ENCODE measurements around the gene SLC22A14. TPM values are rescaled to one million over a fixed set of nuclear protein-coding genes. Genes with fewer than 3 reads are reported as not detected.

Gene SLC22A14
- total RNA-seq (2022; extraction: Qiagen RNA extraction; ENCODE audit: low read depth), result 0.09 TPM in 2 of 5 replicates, not detected in the others

GRCh38 chr3:38281895-38282686 lies at the start of gene SLC22A14:
TSS of gene SLC22A14 (plus strand) at chr3:38282294. CDS start at chr3:38306027, 23,733 bp downstream.

GRCh38 chr3:38265604-38266307 lies 16.3 kb upstream of the SLC22A14 start, which contains the start of gene SLC22A13:
TSS of gene SLC22A13 (plus strand) at chr3:38265812. CDS start at chr3:38265861, 49 bp downstream.

GRCh38 chr3:38346587-38347410 lies 64.7 kb downstream of the SLC22A14 start, which contains the start of gene XYLB:
TSS of gene XYLB (plus strand) at chr3:38346785. CDS start at chr3:38346869, 84 bp downstream.

Other genes starting within 250 kb of the SLC22A14 start
- gene DLEC1, start 243.1 kb upstream of the SLC22A14 start, total RNA-seq (2022; extraction: Qiagen RNA extraction; ENCODE audit: low read depth), result 0.05 to 0.09 TPM in 2 of 5 replicates, not detected in the others
- 34.4 to 56.6 TPM (median 47.0 TPM) in 5 replicates for gene ACAA1, start 145.2 kb upstream of the SLC22A14 start, total RNA-seq (2022; extraction: Qiagen RNA extraction; ENCODE audit: low read depth)
- gene MYD88, start 143.6 kb upstream of the SLC22A14 start, total RNA-seq (2022; extraction: Qiagen RNA extraction; ENCODE audit: low read depth), result 21.3 to 27.1 TPM (median 25.9 TPM) in 5 replicates
- gene OXSR1, start 116.8 kb upstream of the SLC22A14 start, total RNA-seq (2022; extraction: Qiagen RNA extraction; ENCODE audit: low read depth), result 23.2 to 41.1 TPM (median 34.8 TPM) in 5 replicates
- gene SLC22A13, start 16.5 kb upstream of the SLC22A14 start, total RNA-seq (2022; extraction: Qiagen RNA extraction; ENCODE audit: low read depth), result 0.13 TPM in 1 of 5 replicates, not detected in the others
- 3.0 to 4.4 TPM (median 3.6 TPM) in 5 replicates for gene XYLB, start 64.5 kb downstream of the SLC22A14 start, total RNA-seq (2022; extraction: Qiagen RNA extraction; ENCODE audit: low read depth)
- gene ACVR2B, start 171.6 kb downstream of the SLC22A14 start, total RNA-seq (2022; extraction: Qiagen RNA extraction; ENCODE audit: low read depth), result 1.6 to 4.0 TPM (median 2.9 TPM) in 5 replicates
- gene EXOG, start 214.0 kb downstream of the SLC22A14 start, total RNA-seq (2022; extraction: Qiagen RNA extraction; ENCODE audit: low read depth), result 8.8 to 13.6 TPM (median 10.5 TPM) in 5 replicates

Measured in A549 treated with ZK216348 at 1 μM for 4 hours (cell line).